ENCODE results near the gene CHRNA7.

CHRNA7 gene

GRCh38 chr15:32089851-32090359, 59.6 kb downstream of the CHRNA7 start:
- DNase-seq: no peak

GRCh38 chr15:32091505-32092380, 61.4 kb downstream of the CHRNA7 start:
- no peak for DNase-seq

- no peak for DNase-seq
These were observed 65.9 kb downstream of the CHRNA7 start for GRCh38 chr15:32096213-32096612.

GRCh38 chr15:32096916-32097617, 66.8 kb downstream of the CHRNA7 start:
- no peak for DNase-seq

- DNase-seq: no peak
These were observed 67.7 kb downstream of the CHRNA7 start for GRCh38 chr15:32098033-32098432.

- no peak for DNase-seq
These were observed 68.9 kb downstream of the CHRNA7 start for GRCh38 chr15:32099097-32099785.

- no peak for DNase-seq
These were observed 69.8 kb downstream of the CHRNA7 start for GRCh38 chr15:32099956-32100684.

- DNase-seq: no peak
These were observed 74.0 kb downstream of the CHRNA7 start for GRCh38 chr15:32104061-32104995.

GRCh38 chr15:32105258-32106241, 75.2 kb downstream of the CHRNA7 start:
- no peak for DNase-seq

GRCh38 chr15:32106401-32107381, 76.4 kb downstream of the CHRNA7 start:
- DNase-seq: no peak

- no peak for DNase-seq
These were observed 77.3 kb downstream of the CHRNA7 start for GRCh38 chr15:32107477-32108080.

GRCh38 chr15:32108661-32109060, 78.3 kb downstream of the CHRNA7 start:
- no peak for DNase-seq

GRCh38 chr15:32112101-32112500, 81.8 kb downstream of the CHRNA7 start:
- no peak for DNase-seq

- no peak for DNase-seq
These were observed 82.9 kb downstream of the CHRNA7 start for GRCh38 chr15:32113224-32113623.

- DNase-seq: no peak
These were observed 86.8 kb downstream of the CHRNA7 start for GRCh38 chr15:32117122-32117521.

GRCh38 chr15:32119286-32119685, 89.0 kb downstream of the CHRNA7 start:
- DNase-seq: no peak

- no peak for DNase-seq
These were observed 89.5 kb downstream of the CHRNA7 start for GRCh38 chr15:32119694-32120330.
